Left ventricle myocardium inferior (tissue), 1 donor: ENCODE data around the gene CEP135. TPM values are rescaled to one million over a fixed set of nuclear protein-coding genes. Genes with fewer than 3 reads are reported as not detected.

Experiments used
- DNase-seq: peaks from one replicate; pipeline ENCODE4 v3.0.0-alpha.2; 2020
- H3K27ac ChIP-seq: fragments of 200-600 bp; replicated peaks from 2 replicates; pipeline ENCODE4 v1.8.0; 2021
- H3K27me3 ChIP-seq: fragments of 200-600 bp; 2 replicates; pipeline ENCODE4 v1.8.0; 2021; ENCODE audit warnings: low read depth
- H3K36me3 ChIP-seq: fragments of 200-600 bp; 2 replicates; pipeline ENCODE4 v1.8.0; 2021
- H3K4me1 ChIP-seq: fragments of 200-600 bp; 2 replicates; pipeline ENCODE4 v1.8.0; 2021
- H3K4me3 ChIP-seq: fragments of 200-600 bp; 2 replicates; pipeline ENCODE4 v1.8.0; 2021; ENCODE audit warnings: mild to moderate bottlenecking, moderate library complexity
- H3K9me3 ChIP-seq: fragments of 200-600 bp; replicated peaks from 2 replicates; pipeline ENCODE4 v1.8.0; 2021
- CTCF ChIP-seq: fragments of 200-600 bp; IDR thresholded peaks from 2 replicates; pipeline ENCODE4 v1.8.0; 2021; ENCODE audit warnings: antibody characterized with exemption, mild to moderate bottlenecking, borderline replicate concordance
- intact Hi-C: fragments of 100-400 bp; cut with micrococcal nuclease; formaldehyde crosslinking; loops from one replicate; pipeline ENCODE4 v1.11.0; 2022
- total RNA-seq: library from RNA; stranded (reverse); fragmentation: NEBNext Ultra II Directional; extraction: Animal tissue kit (Norgen Biotek cat#: 25700); gene quantifications from one replicate; pipeline ENCODE4 v1.2.1, GENCODE V29; 2021
- donor health status: DM: no; HTN: yes; CAD: no; lungs with severe emphysema.

The CEP135 gene
- total RNA-seq, 1 donor from 2014 or later: 2.5 TPM

DNA sequence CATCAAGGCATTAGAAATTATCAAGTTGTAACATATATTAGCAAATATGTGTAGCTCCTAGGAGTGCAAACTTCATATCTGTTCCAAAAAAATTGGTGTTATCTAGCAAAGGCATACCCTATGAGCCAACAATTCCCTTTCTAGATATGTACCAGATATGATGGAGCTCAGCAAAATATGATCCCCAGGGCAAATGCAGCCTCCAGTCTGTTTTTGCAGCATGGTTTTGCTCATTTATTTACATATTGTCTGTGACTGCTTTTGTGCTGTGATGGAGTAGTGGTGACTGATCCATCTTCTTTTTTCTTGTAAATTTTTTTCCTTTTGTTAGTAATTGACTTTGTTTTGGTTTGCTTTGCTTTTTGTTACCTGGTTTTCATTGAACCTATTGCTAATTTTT lies 41.0 kb downstream of the CEP135 start:
- no peak for DNase-seq

DNA sequence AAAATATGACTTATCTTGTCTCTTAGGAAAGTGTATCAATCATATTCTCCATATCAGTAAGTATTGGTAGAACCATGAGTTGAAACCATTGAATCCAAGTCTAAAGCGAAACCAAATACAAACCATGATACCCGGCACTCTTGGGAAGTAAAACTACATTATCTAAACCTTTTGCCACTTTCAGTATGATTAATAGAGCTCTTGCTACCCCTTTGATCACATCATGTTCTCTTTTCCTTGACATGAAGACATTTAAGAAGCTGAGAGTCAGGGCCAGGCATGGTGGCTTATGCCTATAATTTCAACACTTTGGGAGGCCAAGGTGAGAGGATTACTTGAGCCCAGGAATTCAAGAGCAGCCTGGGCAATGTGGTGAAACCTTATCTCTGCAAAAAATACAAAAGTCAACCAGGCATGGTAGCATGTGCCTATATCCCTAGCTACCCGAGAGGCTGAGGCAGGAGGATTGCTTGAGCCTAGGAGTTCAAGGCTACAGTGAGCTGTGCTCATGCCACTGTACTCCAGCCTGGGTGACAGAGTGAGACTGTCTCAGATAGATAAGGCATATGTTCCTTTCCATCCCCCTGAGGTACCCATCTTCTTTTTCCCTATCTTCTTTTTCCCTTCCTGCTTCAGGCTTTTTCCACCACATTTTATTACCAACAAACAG lies 45.4 kb downstream of the CEP135 start:
- no peak for TF ChIP-seq CTCF
- Histone ChIP-seq H3K36me3 (peaks cover 15% of the 10 kb centered on the region), H3K4me3 (no peak overlapping the region), H3K4me1 (no peaks in the 10 kb centered on the region), H3K27me3 (no peaks in the 10 kb centered on the region), H3K27ac (no peak overlapping the region), H3K9me3 (no peaks in the 10 kb centered on the region)
- no peak for DNase-seq
- intact Hi-C loops: no loop called here

More for the DNA sequence above, 41.0 kb downstream of the CEP135 start:
- Histone ChIP-seq H3K27me3 (no peaks in the 10 kb centered on the region), H3K4me3 (no peak overlapping the region), H3K27ac (no peak overlapping the region), H3K4me1 (no peaks in the 10 kb centered on the region), H3K36me3 (peaks cover 27% of the 10 kb centered on the region), H3K9me3 (no peaks in the 10 kb centered on the region)
- TF ChIP-seq CTCF: no peak
- intact Hi-C loops: no loop called here

DNA sequence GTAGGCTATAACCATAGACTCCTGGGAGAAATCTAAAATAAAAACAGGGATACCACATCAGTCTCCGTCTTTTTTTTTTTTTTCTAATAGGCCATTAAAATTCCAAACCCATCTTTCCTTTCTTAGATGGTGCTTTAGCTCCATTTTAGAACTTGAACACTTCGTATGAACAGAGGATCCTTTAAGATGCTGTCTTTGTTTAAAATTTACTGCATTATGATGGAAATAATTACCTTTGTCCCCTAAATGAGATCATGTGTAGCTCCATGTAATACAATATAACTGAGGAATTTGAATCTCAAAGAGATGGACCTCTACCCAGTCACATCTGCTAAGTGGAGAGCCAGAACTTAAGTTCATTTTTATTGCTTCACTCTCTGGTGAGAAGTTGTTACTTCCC lies 47.9 kb downstream of the CEP135 start:
- no peak for DNase-seq
- intact Hi-C loops: no loop called here
- H3K27me3 ChIP-seq: no peaks in the 10 kb centered on the region
- no peak overlapping the region for H3K27ac ChIP-seq
- peaks cover 37% of the 10 kb centered on the region for H3K36me3 ChIP-seq
- peaks cover 3% of the 10 kb centered on the region for H3K9me3 ChIP-seq
- no peaks in the 10 kb centered on the region for H3K4me1 ChIP-seq
- no peak overlapping the region for H3K4me3 ChIP-seq
- TF ChIP-seq CTCF: no peak

- peaks cover 87% of the 10 kb centered on the region for H3K36me3 ChIP-seq
- intact Hi-C loops: no loop called here
Observed at GRCh38 chr4:56003606-56004005, 54.9 kb downstream of the CEP135 start.

DNA sequence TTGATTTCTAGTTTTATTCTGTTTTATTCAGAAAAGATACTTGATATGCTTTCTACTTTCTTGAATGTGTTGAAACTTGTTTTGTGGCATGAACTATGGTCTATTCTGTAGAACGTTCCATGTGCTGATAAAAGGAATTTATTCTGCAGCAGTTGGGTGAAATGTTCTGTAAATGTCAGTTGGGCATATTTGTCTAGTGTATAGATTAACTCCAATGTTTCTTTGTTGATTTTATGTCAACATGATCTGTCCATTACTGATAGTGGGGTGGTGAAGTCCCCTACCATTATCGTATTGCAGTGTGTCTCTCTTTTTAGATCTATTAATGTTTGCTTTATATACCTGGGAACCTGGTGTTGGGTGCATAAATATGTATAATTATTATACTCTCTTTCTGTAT lies 55.5 kb downstream of the CEP135 start:
- Histone ChIP-seq H3K27me3 (no peaks in the 10 kb centered on the region), H3K4me3 (no peak overlapping the region), H3K4me1 (no peaks in the 10 kb centered on the region), H3K36me3 (peaks cover 91% of the 10 kb centered on the region), H3K27ac (no peak overlapping the region), H3K9me3 (peaks cover 25% of the 10 kb centered on the region)
- no peak for DNase-seq
- intact Hi-C loops: no loop called here
- TF ChIP-seq CTCF: no peak

More at GRCh38 chr4:56003606-56004005, 54.9 kb downstream of the CEP135 start:
- H3K27ac ChIP-seq: no peak overlapping the region
- H3K27me3 ChIP-seq: no peaks in the 10 kb centered on the region
- peaks cover 25% of the 10 kb centered on the region for H3K9me3 ChIP-seq
- TF ChIP-seq CTCF: no peak
- no peak for DNase-seq
- no peaks in the 10 kb centered on the region for H3K4me1 ChIP-seq
- no peak overlapping the region for H3K4me3 ChIP-seq
